Measurements from ENCODE around the gene APPL2.
"Not testable (repeated sequence)": the region's sequence is repeated elsewhere in the genome, so short reads cannot be mapped to it uniquely, and the experiment has no call there.

The APPL2 gene

DNA sequence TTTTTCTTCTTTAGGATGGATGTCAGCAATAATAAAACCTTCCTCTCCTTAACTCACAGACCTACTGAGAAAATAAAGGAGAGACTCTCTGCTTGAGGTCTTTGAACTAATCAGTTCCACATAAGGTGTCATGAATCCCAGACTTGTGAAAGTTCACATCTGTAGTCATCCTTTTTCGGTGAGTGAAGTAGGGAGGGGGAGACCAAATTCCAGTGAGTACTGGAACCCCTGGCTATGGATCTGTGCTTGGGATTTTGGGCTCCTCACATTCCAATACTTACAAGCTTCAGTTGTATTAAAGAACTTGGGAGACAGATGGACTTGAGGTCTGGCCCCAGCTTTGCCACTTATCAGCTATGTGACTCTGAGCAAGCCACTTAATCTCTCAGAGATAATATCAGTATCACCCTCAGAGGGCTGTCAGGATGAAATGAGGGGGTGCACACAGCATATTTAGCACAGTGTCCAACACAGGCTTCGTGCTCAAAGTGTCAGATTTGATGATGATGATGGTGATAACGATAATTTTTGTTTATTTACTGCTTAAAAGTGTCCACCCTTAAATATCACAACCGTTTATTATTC lies 34.8 kb upstream of the APPL2 start:
- Histone ChIP-seq H3K27me3 (ENCODE audit: low read depth) (no peaks in the 10 kb centered on the region), H3K4me1 (peaks cover 15% of the 10 kb centered on the region), H3K9me3 (no peaks in the 10 kb centered on the region), H3K36me3 (replicated peaks) (no peaks in the 10 kb centered on the region), H3K4me3 (no peak overlapping the region)
- in situ Hi-C loops (cut with MboI; ENCODE audit: low sequenced_read_pairs) = no loop called here
- DNase-seq (ENCODE audit: low spot score in 2 of 2) = no peak

DNA sequence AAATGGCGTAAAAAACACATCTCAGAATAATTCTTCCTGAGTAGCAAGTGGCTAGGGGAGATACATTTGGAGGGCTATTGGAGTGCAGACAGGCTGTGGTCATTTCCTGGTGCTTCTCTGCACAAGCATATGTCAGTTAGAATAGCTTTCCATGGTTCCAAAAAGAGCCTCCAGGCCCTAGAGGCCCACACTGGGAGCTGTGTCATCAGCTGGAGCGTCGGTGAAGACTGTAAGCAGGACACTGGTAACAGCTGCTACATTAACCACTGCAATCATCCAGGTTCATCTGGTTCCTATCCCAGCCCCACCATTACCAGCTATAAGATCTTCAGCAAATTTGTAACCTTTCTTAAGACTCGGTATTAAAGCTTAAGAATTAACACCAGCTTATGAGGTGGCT lies 31.7 kb upstream of the APPL2 start:
- DNase-seq (ENCODE audit: low spot score in 2 of 2) = no peak
- Histone ChIP-seq H3K4me3 (no peak overlapping the region), H3K4me1 (no peaks in the 10 kb centered on the region; the same call in 1 of the 2 replicates), H3K27me3 (ENCODE audit: low read depth) (no peaks in the 10 kb centered on the region), H3K36me3 (replicated peaks) (no peaks in the 10 kb centered on the region), H3K9me3 (no peaks in the 10 kb centered on the region)
- in situ Hi-C loops (cut with MboI; ENCODE audit: low sequenced_read_pairs) = no loop called here

DNA sequence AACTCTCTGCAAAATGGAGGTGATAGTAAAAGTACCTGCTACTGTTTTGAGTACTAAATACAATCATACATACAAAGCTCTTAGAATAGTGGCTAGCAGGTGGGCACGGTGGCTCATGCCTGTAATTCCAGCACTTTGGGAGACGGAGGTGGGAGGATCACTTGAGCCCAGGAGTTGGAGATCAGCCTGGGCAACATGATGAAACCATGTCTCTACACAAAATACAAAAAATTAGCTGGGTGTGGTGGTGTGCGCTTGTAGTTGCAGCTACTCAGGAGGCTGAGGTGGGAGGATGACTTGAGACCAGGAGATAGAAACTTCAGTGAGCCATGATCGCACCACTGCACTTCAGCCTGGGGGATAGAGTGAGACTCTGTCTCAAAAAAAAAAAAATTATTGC lies 28.8 kb upstream of the APPL2 start:
- Histone ChIP-seq H3K27me3 (ENCODE audit: low read depth) (no peaks in the 10 kb centered on the region), H3K4me3 (no peak overlapping the region), H3K4me1 (peaks cover 24% of the 10 kb centered on the region), H3K9me3 (no peaks in the 10 kb centered on the region), H3K36me3 (replicated peaks) (no peaks in the 10 kb centered on the region)
- DNase-seq (ENCODE audit: low spot score in 2 of 2) = no peak
- in situ Hi-C loops (cut with MboI; ENCODE audit: low sequenced_read_pairs) = no loop called here

DNA sequence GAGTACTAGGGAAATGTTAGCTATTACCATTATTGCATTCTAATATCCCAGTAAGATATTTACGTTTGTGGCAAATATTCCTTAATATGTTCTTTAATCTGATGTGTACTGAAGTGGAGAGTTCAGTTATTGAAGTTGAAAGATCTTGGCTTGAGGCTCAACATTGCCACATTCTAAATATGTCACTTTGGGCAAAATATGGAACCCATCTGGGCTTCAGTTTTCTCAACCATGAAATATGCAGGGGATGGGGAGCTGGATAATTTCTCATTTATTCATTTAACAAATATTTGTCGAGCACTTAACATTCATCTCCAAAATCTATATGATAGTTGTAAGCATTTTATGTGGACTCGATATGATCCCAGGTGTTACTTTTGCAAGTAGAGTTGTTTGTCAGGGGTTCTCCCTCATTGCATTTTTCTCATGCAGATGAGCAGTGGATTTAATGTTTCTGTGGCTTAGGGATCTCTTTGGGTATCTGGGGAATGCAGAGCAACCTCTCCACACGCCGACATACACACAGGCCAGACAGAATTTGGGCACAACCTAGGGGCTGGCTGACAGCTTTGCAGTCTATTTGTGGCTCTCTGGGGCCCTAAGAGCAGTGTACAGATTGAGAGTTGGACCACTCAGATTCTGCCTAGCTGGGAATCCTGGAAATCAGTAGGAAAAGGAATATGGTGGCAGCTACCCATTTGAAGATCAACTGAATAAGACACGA lies 26.6 kb upstream of the APPL2 start:
- no peaks in the 10 kb centered on the region for H3K27me3 ChIP-seq (ENCODE audit: low read depth)
- peaks cover 24% of the 10 kb centered on the region for H3K4me1 ChIP-seq
- H3K4me3 ChIP-seq = no peak overlapping the region
- in situ Hi-C loops (cut with MboI; ENCODE audit: low sequenced_read_pairs) = no loop called here
- no peaks in the 10 kb centered on the region for H3K36me3 ChIP-seq (replicated peaks)
- DNase-seq (ENCODE audit: low spot score in 2 of 2) = no peak
- no peaks in the 10 kb centered on the region for H3K9me3 ChIP-seq

DNA sequence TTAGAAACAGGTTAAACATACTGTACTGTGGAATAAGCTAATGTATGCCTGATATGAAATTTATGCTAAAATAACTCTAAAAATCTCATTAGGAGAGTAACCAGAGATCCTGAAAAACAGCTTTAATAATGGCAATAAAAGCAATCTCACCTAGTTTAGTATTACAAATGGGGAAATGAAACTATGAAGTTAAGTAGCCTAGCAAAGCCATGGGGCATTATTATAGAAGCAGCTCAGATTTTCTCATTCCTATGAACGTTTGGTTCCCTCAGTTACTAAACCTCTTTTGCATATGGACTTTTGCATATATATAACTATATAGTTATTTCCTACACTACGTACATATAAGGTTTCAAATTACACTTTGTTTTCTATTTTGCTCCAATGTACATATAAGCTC lies 25.0 kb upstream of the APPL2 start:
- DNase-seq (ENCODE audit: low spot score in 2 of 2) = no peak
- Histone ChIP-seq H3K4me3 (no peak overlapping the region), H3K9me3 (no peaks in the 10 kb centered on the region), H3K4me1 (peaks cover 24% of the 10 kb centered on the region), H3K27me3 (ENCODE audit: low read depth) (no peaks in the 10 kb centered on the region), H3K36me3 (replicated peaks) (no peaks in the 10 kb centered on the region)
- in situ Hi-C loops (cut with MboI; ENCODE audit: low sequenced_read_pairs) = no loop called here

DNA sequence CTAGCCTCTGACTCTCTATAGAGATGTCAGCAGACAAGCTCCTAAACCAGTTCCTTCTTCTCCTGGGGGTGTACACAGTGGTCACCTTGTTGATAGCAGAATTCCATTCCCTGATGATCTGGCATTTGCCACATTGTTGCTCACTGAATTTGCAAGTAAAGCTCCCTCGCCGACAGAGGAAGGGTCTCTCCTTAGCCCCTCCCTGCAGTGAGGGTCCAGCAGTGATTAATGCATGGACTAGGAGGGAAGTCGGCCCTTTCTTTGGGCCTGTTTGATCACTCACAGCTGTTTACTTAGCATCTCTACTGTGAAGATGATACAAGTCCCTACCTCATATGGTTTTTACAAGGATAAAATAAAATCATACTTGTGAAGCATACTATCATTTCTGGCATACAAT lies 23.3 kb upstream of the APPL2 start:
- Histone ChIP-seq H3K4me3 (no peak overlapping the region), H3K36me3 (replicated peaks) (no peaks in the 10 kb centered on the region), H3K9me3 (no peaks in the 10 kb centered on the region), H3K27me3 (ENCODE audit: low read depth) (no peaks in the 10 kb centered on the region), H3K4me1 (peaks cover 24% of the 10 kb centered on the region)
- in situ Hi-C loops (cut with MboI; ENCODE audit: low sequenced_read_pairs) = no loop called here
- DNase-seq (ENCODE audit: low spot score in 2 of 2) = no peak

DNA sequence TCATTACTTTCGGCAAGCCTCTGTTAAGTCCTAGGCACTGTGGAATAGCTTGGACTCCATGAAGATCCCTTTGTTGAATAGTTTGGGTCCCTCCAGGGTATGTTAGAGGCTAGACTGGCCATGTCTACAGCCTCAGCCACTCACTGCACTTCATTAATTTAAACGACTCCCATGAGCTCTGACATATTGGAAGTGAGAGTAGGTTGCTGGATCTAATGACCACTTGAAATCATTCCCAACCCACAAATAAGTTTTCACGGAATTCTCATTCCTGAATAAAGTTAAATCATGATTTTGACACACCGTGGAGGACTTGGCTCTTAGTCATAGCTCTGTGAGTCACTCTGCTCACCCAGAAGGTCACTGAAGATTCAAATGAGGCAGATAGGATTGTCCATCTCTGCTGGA lies 21.4 kb upstream of the APPL2 start:
- in situ Hi-C loops (cut with MboI; ENCODE audit: low sequenced_read_pairs) = no loop called here
- H3K36me3 ChIP-seq (replicated peaks) = no peaks in the 10 kb centered on the region
- no peak overlapping the region for H3K4me3 ChIP-seq
- no peaks in the 10 kb centered on the region for H3K9me3 ChIP-seq
- no peak for DNase-seq (ENCODE audit: low spot score in 2 of 2)
- peaks cover 21% of the 10 kb centered on the region for H3K4me1 ChIP-seq
- no peaks in the 10 kb centered on the region for H3K27me3 ChIP-seq (ENCODE audit: low read depth)

DNA sequence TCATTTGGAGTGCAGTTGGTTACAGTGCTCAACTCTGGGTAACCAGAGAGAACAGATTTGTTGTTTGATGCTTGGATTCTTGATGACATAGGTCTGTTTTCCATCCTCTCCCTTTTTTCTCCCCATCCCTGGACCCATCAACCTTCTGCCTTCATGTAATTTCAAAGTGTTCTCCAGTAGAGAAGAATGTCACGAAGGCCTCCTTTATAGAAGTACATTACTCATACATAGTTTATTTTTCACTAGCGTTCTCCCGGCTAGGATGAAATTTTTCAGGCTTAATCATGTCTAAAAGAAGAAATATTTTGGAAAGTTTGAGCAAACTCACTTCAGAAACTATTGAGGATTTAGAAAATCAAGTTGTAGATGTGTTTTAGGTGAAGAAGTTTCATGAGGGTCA lies 20.9 kb upstream of the APPL2 start:
- Histone ChIP-seq H3K4me1 (peaks cover 17% of the 10 kb centered on the region), H3K36me3 (replicated peaks) (no peaks in the 10 kb centered on the region), H3K9me3 (no peaks in the 10 kb centered on the region), H3K27me3 (ENCODE audit: low read depth) (no peaks in the 10 kb centered on the region), H3K4me3 (no peak overlapping the region)
- in situ Hi-C loops (cut with MboI; ENCODE audit: low sequenced_read_pairs) = no loop called here
- no peak for DNase-seq (ENCODE audit: low spot score in 2 of 2)

DNA sequence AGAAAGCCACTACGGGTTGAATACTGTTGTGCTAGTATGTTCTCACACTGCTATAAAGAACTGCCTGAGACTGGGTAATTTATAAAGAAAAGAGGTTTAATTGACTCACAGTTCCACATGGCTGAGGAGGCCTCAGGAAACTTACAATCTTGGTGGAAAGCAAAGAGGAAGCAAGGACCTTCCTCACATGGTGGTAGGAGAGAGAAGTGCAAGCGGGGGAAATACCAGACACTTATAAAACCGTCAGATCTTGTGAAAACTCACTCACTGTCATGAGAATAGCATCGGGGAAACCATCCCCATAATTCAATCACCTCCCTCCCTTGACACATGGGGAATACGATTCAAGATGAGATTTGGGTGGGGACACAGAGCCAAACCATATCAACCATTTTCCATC lies 20.5 kb upstream of the APPL2 start:
- peaks cover 12% of the 10 kb centered on the region for H3K4me1 ChIP-seq
- H3K36me3 ChIP-seq (replicated peaks); DNase-seq (ENCODE audit: low spot score in 2 of 2); H3K9me3 ChIP-seq; in situ Hi-C loops (cut with MboI; ENCODE audit: low sequenced_read_pairs); H3K4me3 ChIP-seq; H3K27me3 ChIP-seq (ENCODE audit: low read depth): not testable (repeated sequence)

DNA sequence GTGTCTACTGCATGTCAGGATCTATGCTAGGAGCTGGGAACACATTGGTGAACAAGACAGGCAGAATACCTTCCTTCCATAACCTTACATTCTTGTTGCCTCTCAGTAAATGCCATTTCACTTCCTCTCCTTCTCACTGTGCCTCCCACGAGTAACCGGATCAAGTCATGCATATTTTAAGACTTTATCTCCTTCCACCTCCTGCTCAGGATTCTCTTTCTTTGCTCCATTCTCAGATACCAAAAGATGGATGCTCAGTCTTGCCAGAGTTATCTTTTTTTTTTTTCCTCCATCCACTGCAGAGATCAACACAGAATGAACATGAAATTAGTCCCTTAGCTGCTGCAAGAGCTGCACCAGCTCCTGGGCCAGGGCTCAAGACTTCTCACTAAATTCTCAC lies 20.0 kb upstream of the APPL2 start:
- no peaks in the 10 kb centered on the region for H3K9me3 ChIP-seq
- in situ Hi-C loops (cut with MboI; ENCODE audit: low sequenced_read_pairs) = no loop called here
- no peak for DNase-seq (ENCODE audit: low spot score in 2 of 2)
- H3K27me3 ChIP-seq (ENCODE audit: low read depth) = no peaks in the 10 kb centered on the region
- no peak overlapping the region for H3K4me3 ChIP-seq
- H3K36me3 ChIP-seq (replicated peaks) = no peaks in the 10 kb centered on the region
- peaks cover 8% of the 10 kb centered on the region for H3K4me1 ChIP-seq

DNA sequence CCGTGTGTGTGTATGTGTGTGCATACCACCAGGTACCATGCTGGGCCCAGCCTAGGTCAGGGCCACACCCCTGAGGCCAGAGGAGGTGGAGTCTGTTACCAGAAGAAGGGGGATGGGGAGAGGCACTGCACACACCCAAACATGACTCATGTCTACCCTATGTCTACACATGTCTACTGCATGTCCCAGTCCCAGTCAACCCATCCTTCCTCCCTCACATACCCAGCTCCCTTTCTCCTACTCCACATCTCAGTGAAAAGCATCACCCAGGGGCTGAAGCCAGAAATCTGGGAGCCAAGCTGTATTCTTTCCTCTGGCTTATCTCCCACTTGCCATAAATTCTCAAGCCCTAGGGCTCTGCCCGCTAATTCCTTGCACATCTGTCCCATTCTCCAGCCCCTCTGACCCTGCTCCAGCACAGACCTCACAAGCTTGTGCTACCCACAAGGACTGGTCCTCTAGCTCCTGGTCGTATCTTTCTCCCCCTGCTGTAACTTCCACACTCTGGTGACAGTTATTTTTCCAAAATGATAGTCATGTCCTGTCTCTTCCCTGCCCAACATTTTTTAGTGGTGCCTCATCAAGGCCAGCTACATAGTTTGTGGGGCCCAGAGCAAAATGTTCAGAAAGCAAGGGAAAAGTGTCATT lies 18.0 kb upstream of the APPL2 start:
- Histone ChIP-seq H3K4me3 (no peak overlapping the region), H3K4me1 (no peaks in the 10 kb centered on the region), H3K27me3 (ENCODE audit: low read depth) (no peaks in the 10 kb centered on the region), H3K9me3 (no peaks in the 10 kb centered on the region), H3K36me3 (replicated peaks) (no peaks in the 10 kb centered on the region)
- no peak for DNase-seq (ENCODE audit: low spot score in 2 of 2)
- in situ Hi-C loops (cut with MboI; ENCODE audit: low sequenced_read_pairs) = no loop called here

DNA sequence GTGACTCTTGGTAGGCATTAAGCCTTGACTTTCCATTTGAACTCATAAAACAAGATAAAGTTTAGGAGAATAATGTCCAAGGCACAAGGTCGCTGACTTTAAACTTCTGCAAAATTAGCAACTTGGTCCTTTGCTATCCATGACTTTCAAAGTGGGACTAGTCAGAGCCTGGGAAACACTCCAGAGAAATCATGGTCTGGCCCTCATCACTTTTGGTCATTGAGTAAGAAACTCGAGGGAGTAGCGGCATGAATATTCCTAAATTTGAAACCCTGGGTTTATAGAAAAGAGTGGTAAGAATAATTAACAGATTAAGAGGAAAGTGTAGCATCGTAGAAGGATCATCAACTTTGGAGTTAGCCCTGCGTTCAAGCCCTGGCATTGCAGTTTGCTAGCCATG lies 16.9 kb upstream of the APPL2 start:
- in situ Hi-C loops (cut with MboI; ENCODE audit: low sequenced_read_pairs) = no loop called here
- no peak for DNase-seq (ENCODE audit: low spot score in 2 of 2)
- H3K36me3 ChIP-seq (replicated peaks) = no peaks in the 10 kb centered on the region
- no peaks in the 10 kb centered on the region for H3K4me1 ChIP-seq
- H3K4me3 ChIP-seq = no peak overlapping the region
- H3K9me3 ChIP-seq = no peaks in the 10 kb centered on the region
- no peaks in the 10 kb centered on the region for H3K27me3 ChIP-seq (ENCODE audit: low read depth)

DNA sequence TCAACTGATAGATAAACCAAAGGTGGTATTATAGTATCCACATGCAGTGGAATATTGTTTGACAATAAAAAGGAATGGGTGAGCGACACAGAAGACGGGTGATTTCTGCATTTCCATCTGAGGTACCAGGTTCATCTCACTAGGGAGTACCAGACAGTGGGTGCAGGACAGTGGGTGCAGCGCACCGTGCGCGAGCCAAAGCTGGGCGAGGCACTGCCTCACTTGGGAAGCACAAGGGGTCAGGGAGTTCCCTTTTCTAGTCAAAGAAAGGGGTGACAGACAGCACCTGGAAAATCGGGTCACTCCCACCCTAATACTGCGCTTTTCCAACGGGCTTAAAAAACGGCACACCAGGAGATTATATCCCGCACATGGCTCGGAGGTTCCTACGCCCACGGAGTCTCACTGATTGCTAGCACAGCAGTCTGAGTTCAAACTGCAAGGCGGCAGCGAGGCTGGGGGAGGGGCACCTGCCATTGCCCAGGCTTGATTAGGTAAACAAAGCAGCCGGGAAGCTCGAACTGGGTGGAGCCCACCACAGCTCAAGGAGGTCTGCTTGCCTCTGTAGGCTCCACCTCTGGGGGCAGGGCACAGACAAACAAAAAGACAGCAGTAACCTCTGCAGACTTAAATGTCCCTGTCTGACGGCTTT lies 9.9 kb upstream of the APPL2 start:
- in situ Hi-C loops (cut with MboI; ENCODE audit: low sequenced_read_pairs); H3K9me3 ChIP-seq; H3K4me3 ChIP-seq; DNase-seq (ENCODE audit: low spot score in 2 of 2); H3K27me3 ChIP-seq (ENCODE audit: low read depth); H3K4me1 ChIP-seq; H3K36me3 ChIP-seq (replicated peaks): not testable (repeated sequence)

DNA sequence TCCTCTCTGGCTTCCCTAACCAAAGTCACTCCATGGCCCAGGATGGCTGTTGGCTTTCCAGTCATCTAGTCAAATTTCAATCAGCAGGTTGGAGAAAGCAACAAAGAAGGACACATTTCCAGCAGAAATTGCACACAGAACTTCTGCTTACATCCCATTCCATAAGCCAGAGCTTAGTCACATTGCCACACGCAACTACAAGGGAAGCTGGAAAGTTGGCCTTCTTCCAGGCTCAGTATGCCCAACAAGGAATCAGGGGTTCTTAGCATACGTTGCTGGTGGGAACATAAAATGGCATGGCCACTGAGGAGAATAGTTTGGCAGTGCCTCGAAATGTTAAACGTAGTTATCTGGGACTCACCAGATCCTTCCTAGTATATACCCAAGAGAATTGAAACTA lies 9.3 kb upstream of the APPL2 start:
- H3K4me3 ChIP-seq = no peak overlapping the region
- no peaks in the 10 kb centered on the region for H3K36me3 ChIP-seq (replicated peaks)
- H3K27me3 ChIP-seq (ENCODE audit: low read depth) = no peaks in the 10 kb centered on the region
- in situ Hi-C loops (cut with MboI; ENCODE audit: low sequenced_read_pairs) = no loop called here
- no peaks in the 10 kb centered on the region for H3K4me1 ChIP-seq
- H3K9me3 ChIP-seq = no peaks in the 10 kb centered on the region; the same call in 1 of the 2 replicates
- no peak for DNase-seq (ENCODE audit: low spot score in 2 of 2)

Data from HAP-1 (cell line).